Neural progenitor cell (in vitro differentiated cells): Measurements from ENCODE around the gene KDM5C.

ENCODE experiments used
- CTCF ChIP-seq: fragments of 200-600 bp; sonication (generic); IDR thresholded peaks from 2 replicates; pipeline ENCODE4 v1.5.1; 2017; ENCODE audit warnings: antibody characterized with exemption, mild to moderate bottlenecking
- EZH2 ChIP-seq: fragments of 200-600 bp; sonication (generic); IDR thresholded peaks from 2 replicates; pipeline ENCODE4 v1.6.1; 2017; ENCODE audit warnings: antibody characterized with exemption, mild to moderate bottlenecking, moderate library complexity

- no peak for TF ChIP-seq CTCF
- no peak for TF ChIP-seq EZH2
Measured at GRCh38 chrX:53163436-53163835, 61.6 kb downstream of the KDM5C start.
